ENCODE results near the gene PMP22.

- TF ChIP-seq CTCF (IDR thresholded peaks at IDR 0.05; ENCODE audit: poor library complexity, severe bottlenecking): no peak
- TF ChIP-seq EZH2 (IDR thresholded peaks at IDR 0.05; ENCODE audit: borderline replicate concordance, insufficient read depth, low read length, poor library complexity, severe bottlenecking): no peak
These were observed 19.0 kb upstream of the PMP22 start for GRCh38 chr17:15284107-15284506.
